Neural cell (in vitro differentiated cells): ENCODE measurements around the gene TRUB2. TPM values are rescaled to one million over a fixed set of nuclear protein-coding genes. Genes with fewer than 3 reads are reported as not detected.

Experiments used
- H2AFZ ChIP-seq: fragments of 200-600, 300-800 bp; sonication (generic), shearing (Covaris generic); 2 replicates; pipeline ENCODE4 v1.6.0; 2014; ENCODE audit warnings: low read depth, mild to moderate bottlenecking, antibody characterized with exemption, low read length, moderate library complexity
- H3F3A ChIP-seq: fragments of 200-600 bp; shearing (Covaris generic); 2 replicates; pipeline ENCODE4 v1.6.1; 2016; ENCODE audit warnings: mild to moderate bottlenecking, moderate library complexity, mixed read lengths, antibody characterized with exemption, low read length; ENCODE audit not compliant: insufficient read depth, poor library complexity, severe bottlenecking
- H3K27ac ChIP-seq: fragments of 200-600, 300-800 bp; sonication (generic), shearing (Covaris generic); 2 replicates; pipeline ENCODE4 v1.5.1; 2014; ENCODE audit warnings: mild to moderate bottlenecking, low read length, moderate library complexity
- H3K27me3 ChIP-seq: fragments of 300-800, 200-600 bp; sonication (generic), shearing (Covaris generic); 2 replicates; pipeline ENCODE4 v1.6.0; 2014; ENCODE audit warnings: mild to moderate bottlenecking, low read depth, low read length, moderate library complexity; ENCODE audit not compliant: insufficient read depth
- H3K36me3 ChIP-seq: fragments of 300-800, 200-600 bp; sonication (generic), shearing (Covaris generic); 2 replicates; pipeline ENCODE4 v1.5.1; 2014; ENCODE audit warnings: mild to moderate bottlenecking, antibody characterized with exemption, low read length, moderate library complexity; ENCODE audit not compliant: insufficient read depth
- H3K4me2 ChIP-seq: fragments of 300-800, 200-600 bp; sonication (generic), shearing (Covaris generic); 2 replicates; pipeline ENCODE4 v1.6.0; 2014; ENCODE audit warnings: mild to moderate bottlenecking, low read length
- H3K4me3 ChIP-seq: fragments of 300-800, 200-600 bp; sonication (generic), shearing (Covaris generic); 2 replicates; pipeline ENCODE4 v1.5.1; 2014; ENCODE audit warnings: mild to moderate bottlenecking, low read length, moderate library complexity
- H3K79me2 ChIP-seq: fragments of 200-600 bp; shearing (Covaris generic); replicated peaks from 2 replicates; pipeline ENCODE4 v1.6.0; 2014; ENCODE audit warnings: mild to moderate bottlenecking, low read length, moderate library complexity; ENCODE audit not compliant: insufficient read depth
- H3K9ac ChIP-seq: fragments of 300-800, 200-600 bp; sonication (generic), shearing (Covaris generic); 2 replicates; pipeline ENCODE4 v1.6.1; 2016; ENCODE audit warnings: mild to moderate bottlenecking, low read length, mixed read lengths
- H3K9me2 ChIP-seq: fragments of 200-600 bp; shearing (Covaris generic); 2 replicates; pipeline ENCODE4 v1.6.1; 2016; ENCODE audit warnings: mild to moderate bottlenecking, low read length, mixed read lengths; ENCODE audit not compliant: insufficient read depth
- H3K9me3 ChIP-seq: fragments of 200-600, 300-800 bp; sonication (generic), shearing (Covaris generic); 2 replicates; pipeline ENCODE4 v1.6.1; 2016; ENCODE audit warnings: mild to moderate bottlenecking, mixed run types, low read length, moderate library complexity, mixed read lengths
- H4K20me1 ChIP-seq: fragments of 200-600 bp; shearing (Covaris generic); 2 replicates; pipeline ENCODE4 v1.6.1; 2016; ENCODE audit warnings: mild to moderate bottlenecking, mixed run types; ENCODE audit not compliant: insufficient read depth
- CTCF ChIP-seq: fragments of 450-650 bp; IDR thresholded peaks from 2 replicates; pipeline ENCODE4 v1.5.1; 2014; ENCODE audit warnings: antibody characterized with exemption, mild to moderate bottlenecking, moderate library complexity; ENCODE audit not compliant: poor library complexity, severe bottlenecking
- EP300 ChIP-seq: fragments of 450-650 bp; conservative IDR thresholded peaks from 2 replicates; pipeline ENCODE4 v1.6.1; 2014; ENCODE audit warnings: antibody characterized with exemption, mild to moderate bottlenecking, moderate library complexity; ENCODE audit not compliant: poor library complexity, severe bottlenecking
- EZH2 ChIP-seq: fragments of 200-600, 300-800 bp; shearing (Covaris generic), sonication (generic); IDR thresholded peaks from 2 replicates; pipeline ENCODE4 v1.6.1; 2014; ENCODE audit warnings: antibody characterized with exemption, low read length, borderline replicate concordance, mild to moderate bottlenecking; ENCODE audit not compliant: insufficient read depth, poor library complexity, severe bottlenecking
- MXI1 ChIP-seq: fragments of 450-650 bp; conservative IDR thresholded peaks from 2 replicates; pipeline ENCODE4 v1.6.1; 2014; ENCODE audit warnings: antibody characterized with exemption, mild to moderate bottlenecking; ENCODE audit not compliant: poor library complexity, severe bottlenecking
- POLR2AphosphoS5 ChIP-seq: IDR thresholded peaks from 2 replicates; pipeline ENCODE4 v1.6.1; 2012
- RAD21 ChIP-seq: fragments of 450-650 bp; conservative IDR thresholded peaks from 2 replicates; pipeline ENCODE4 v1.6.1; 2014; ENCODE audit warnings: antibody characterized with exemption, mild to moderate bottlenecking, moderate library complexity
- REST ChIP-seq: IDR thresholded peaks from 2 replicates; pipeline ENCODE4 v1.6.1; 2012; ENCODE audit warnings: borderline replicate concordance
- SMC3 ChIP-seq: fragments of 450-650 bp; conservative IDR thresholded peaks from 2 replicates; pipeline ENCODE4 v1.6.1; 2014; ENCODE audit warnings: antibody characterized with exemption, mild to moderate bottlenecking, moderate library complexity; ENCODE audit not compliant: poor library complexity
- TAF1 ChIP-seq: IDR thresholded peaks from 2 replicates; pipeline ENCODE4 v1.6.1; 2012; ENCODE audit warnings: low read depth
- polyA plus RNA-seq: library from polyadenylated mRNA; depleted of rRNA; stranded (reverse); fragments of >200 nt; gene quantifications from 2 replicates; pipeline ENCODE4 v1.2.3, GENCODE V29; 2014

TRUB2 gene
- polyA plus RNA-seq, 1 donor from 2014 or later = 22.3 TPM

GRCh38 chr9:128266868-128267590, 55.2 kb downstream of the TRUB2 start:
- Histone ChIP-seq H3K27ac (no peak overlapping the region), H3F3A (no peaks in the 10 kb centered on the region), H3K4me3 (no peak overlapping the region), H4K20me1 (no peaks in the 10 kb centered on the region), H3K4me2 (no peak overlapping the region), H3K79me2 (no peaks in the 10 kb centered on the region), H2AFZ (no peak overlapping the region), H3K9me3 (no peaks in the 10 kb centered on the region), H3K9ac (no peak overlapping the region), H3K36me3 (no peaks in the 10 kb centered on the region), H3K27me3 (no peaks in the 10 kb centered on the region), H3K9me2 (no peaks in the 10 kb centered on the region)
- no peak for TF ChIP-seq EP300
- TF ChIP-seq EZH2 = no peak
- TF ChIP-seq RAD21 = no peak
- TF ChIP-seq MXI1 = no peak
- no peak for TF ChIP-seq TAF1
- no peak for TF ChIP-seq SMC3
- TF ChIP-seq REST = no peak
- TF ChIP-seq POLR2AphosphoS5 = no peak
- TF ChIP-seq CTCF = no peak

GRCh38 chr9:128265348-128265847, 56.8 kb downstream of the TRUB2 start:
- Histone ChIP-seq H3K9ac (no peak overlapping the region), H3F3A (no peaks in the 10 kb centered on the region), H3K4me2 (no peak overlapping the region), H4K20me1 (no peaks in the 10 kb centered on the region), H2AFZ (no peak overlapping the region), H3K36me3 (no peaks in the 10 kb centered on the region), H3K4me3 (no peak overlapping the region), H3K9me2 (no peaks in the 10 kb centered on the region), H3K79me2 (no peaks in the 10 kb centered on the region), H3K27ac (no peak overlapping the region), H3K27me3 (no peaks in the 10 kb centered on the region), H3K9me3 (no peaks in the 10 kb centered on the region)
- no peak for TF ChIP-seq REST
- TF ChIP-seq EP300 = no peak
- no peak for TF ChIP-seq CTCF
- TF ChIP-seq POLR2AphosphoS5 = no peak
- TF ChIP-seq RAD21 = no peak
- no peak for TF ChIP-seq MXI1
- TF ChIP-seq EZH2 = no peak
- no peak for TF ChIP-seq TAF1
- TF ChIP-seq SMC3 = no peak
